HepG2 (cell line): ENCODE measurements around the gene MOGAT3. TPM values are rescaled to one million over a fixed set of nuclear protein-coding genes. Genes with fewer than 3 reads are reported as not detected.

ENCODE experiments used
- ADNP ChIP-seq: sonication (generic); formaldehyde crosslinking; IDR thresholded peaks from 2 replicates; pipeline ENCODE4 v1.4.0; 2020; ENCODE audit warnings: missing genetic modification reagents
- IKZF5 ChIP-seq: IDR thresholded peaks from 2 replicates; pipeline ENCODE4 v1.6.1; 2018; ENCODE audit warnings: missing genetic modification reagents, mild to moderate bottlenecking, missing compliant biosample characterization
- PLRG1 ChIP-seq: fragments of 450-650 bp; conservative IDR thresholded peaks from 2 replicates; pipeline ENCODE4 v1.6.1; 2016
- RELA ChIP-seq: sonication (generic); formaldehyde crosslinking; IDR thresholded peaks from 2 replicates; pipeline ENCODE4 v1.4.0; 2020; ENCODE audit warnings: missing genetic modification reagents
- RXRB ChIP-seq: IDR thresholded peaks from 2 replicates; pipeline ENCODE4 v1.6.1; 2016; ENCODE audit warnings: borderline replicate concordance, missing genetic modification reagents, missing compliant biosample characterization
- THAP8 ChIP-seq: sonication (generic); formaldehyde crosslinking; IDR thresholded peaks from 2 replicates; pipeline ENCODE4 v1.5.1; 2020; ENCODE audit warnings: missing genetic modification reagents, mild to moderate bottlenecking, borderline replicate concordance
- ZEB1 ChIP-seq: IDR thresholded peaks from 2 replicates; pipeline ENCODE4 v1.6.1; 2012; ENCODE audit warnings: mild to moderate bottlenecking, low read depth, inconsistent platforms; ENCODE audit not compliant: insufficient replicate concordance
- ZNF143 ChIP-seq: sonication (generic); formaldehyde crosslinking; IDR thresholded peaks from 2 replicates; pipeline ENCODE4 v1.4.0; 2020; ENCODE audit warnings: missing genetic modification reagents
- ZNF337 ChIP-seq: sonication (generic); formaldehyde crosslinking; IDR thresholded peaks from 2 replicates; pipeline ENCODE4 v1.5.1; 2020; ENCODE audit warnings: missing genetic modification reagents, low read depth, mild to moderate bottlenecking, borderline replicate concordance
- ZNF382 ChIP-seq: sonication (generic); formaldehyde crosslinking; IDR thresholded peaks from 2 replicates; pipeline ENCODE4 v1.5.0; 2020; ENCODE audit warnings: missing genetic modification reagents, mild to moderate bottlenecking, borderline replicate concordance
- ZNF503 ChIP-seq: sonication (generic); formaldehyde crosslinking; IDR thresholded peaks from 2 replicates; pipeline ENCODE4 v1.4.0; 2020; ENCODE audit warnings: missing genetic modification reagents
- ZNF512 ChIP-seq: sonication (generic); formaldehyde crosslinking; IDR thresholded peaks from 2 replicates; pipeline ENCODE4 v1.4.0; 2020; ENCODE audit warnings: mild to moderate bottlenecking, missing genetic modification reagents
- ZNF558 ChIP-seq: sonication (generic); formaldehyde crosslinking; IDR thresholded peaks from 2 replicates; pipeline ENCODE4 v1.9.0; 2022; ENCODE audit warnings: mild to moderate bottlenecking, missing genetic modification reagents, borderline replicate concordance
- ZNF572 ChIP-seq: sonication (generic); formaldehyde crosslinking; IDR thresholded peaks from 2 replicates; pipeline ENCODE4 v1.5.1; 2020; ENCODE audit warnings: mild to moderate bottlenecking, missing genetic modification reagents
- ZNF660 ChIP-seq: sonication (generic); formaldehyde crosslinking; IDR thresholded peaks from 2 replicates; pipeline ENCODE4 v1.5.1; 2020; ENCODE audit warnings: mild to moderate bottlenecking, low read depth, missing genetic modification reagents, borderline replicate concordance
- ZNF749 ChIP-seq: sonication (generic); formaldehyde crosslinking; IDR thresholded peaks from 2 replicates; pipeline ENCODE4 v1.8.0; 2022; ENCODE audit warnings: mild to moderate bottlenecking, missing genetic modification reagents, moderate library complexity, borderline replicate concordance
- polyA plus RNA-seq, 8 experiments: library from polyadenylated mRNA; depleted of rRNA in 3 of 8; stranded (reverse) in 7 of 8; unstranded in 1 of 8; fragments of >200 nt; fragmentation: Illumina TruSeq in 4 of 8; extraction: Trizol in 4 of 8; gene quantifications; 2 replicates each; pipeline versions ENCODE4 v1.2.1 to v1.2.3, GENCODE V29; 2011 to 2016; ENCODE audit warnings: low read depth in 4 of 8, missing spikeins in 1 of 8, mixed read lengths in 1 of 8; ENCODE audit not compliant: insufficient read depth in 1 of 8
- total RNA-seq, 5 experiments: library from RNA; depleted of rRNA; stranded (reverse); fragments of >200 nt; fragmentation: Illumina TruSeq; extraction: Trizol; gene quantifications; 2 replicates each; pipeline ENCODE4 v1.2.3, GENCODE V29; 2016; ENCODE audit warnings: low read depth in 1 of 5
- TF ChIP-seq, protein P1 (sequence below): sonication (generic); formaldehyde crosslinking; IDR thresholded peaks from 2 replicates; pipeline ENCODE4 v1.4.0; 2020; ENCODE audit warnings: missing genetic modification reagents

The MOGAT3 gene
- total and polyA plus RNA-seq, 2 of the 13 experiments (the other 11 are each of a cell fraction or from before 2014, with no cell fraction given) = 22.5 to 30.5 TPM

DNA sequence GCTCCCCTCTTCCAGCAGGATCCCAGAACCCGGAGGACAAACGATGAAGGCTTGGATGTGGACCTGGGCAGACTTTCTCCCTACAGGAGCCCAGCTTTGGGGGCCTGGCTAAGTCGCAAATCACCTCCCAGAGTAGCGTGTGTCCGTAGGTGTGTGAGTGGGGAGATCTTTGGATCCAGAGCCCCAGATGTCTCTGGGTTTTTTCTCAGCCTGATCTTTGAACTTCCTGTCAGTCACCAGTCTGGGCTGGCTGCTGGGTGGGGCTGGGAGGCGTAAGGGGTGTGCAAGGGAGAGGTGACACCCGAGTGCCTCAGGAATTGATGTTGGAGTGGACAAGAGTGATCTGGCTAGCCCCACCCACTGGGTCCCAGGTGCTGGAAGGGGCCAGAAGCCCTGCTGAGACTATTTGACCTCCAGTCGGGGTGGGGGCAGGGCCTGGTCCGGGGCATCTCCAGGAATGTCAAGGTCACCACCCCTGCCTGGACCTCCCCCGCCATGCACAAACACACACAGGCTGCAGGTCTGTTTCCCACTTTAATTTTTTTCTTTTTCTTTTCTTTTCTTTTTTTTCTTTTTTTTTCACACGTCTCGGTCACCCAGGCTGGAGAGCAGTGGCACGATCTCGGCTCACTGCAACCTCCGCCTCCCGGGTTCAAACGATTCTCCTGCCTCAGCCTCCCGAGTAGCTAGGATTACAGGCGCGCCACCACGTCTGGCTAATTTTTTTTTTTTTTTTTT lies at the start of gene MOGAT3 (continued):
- TF ChIP-seq RELA (CRISPR knock-in tag) (peak; percentile 42; the same call in 1 of the 2 replicates), ZNF143 (CRISPR knock-in tag) (no peak), IKZF5 (CRISPR knock-in tag) (peak; percentile 87; the same call in 1 of the 2 replicates), ZNF512 (no peak), ZNF503 (peak; percentile 87; the same call in 1 of the 2 replicates), THAP8 (no peak), ADNP (CRISPR knock-in tag) (no peak), ZEB1 (no peak), ZNF382 (CRISPR knock-in tag) (no peak), ZNF337 (no peak), PLRG1 (no peak), ZNF572 (CRISPR knock-in tag) (no peak), ZNF558 (CRISPR knock-in tag) (no peak; the same call in 1 of the 2 replicates), RXRB (CRISPR knock-in tag) (peak; percentile 89), ZNF660 (no peak), ZNF749 (CRISPR knock-in tag) (no peak)
- TF ChIP-seq, protein P1, sequence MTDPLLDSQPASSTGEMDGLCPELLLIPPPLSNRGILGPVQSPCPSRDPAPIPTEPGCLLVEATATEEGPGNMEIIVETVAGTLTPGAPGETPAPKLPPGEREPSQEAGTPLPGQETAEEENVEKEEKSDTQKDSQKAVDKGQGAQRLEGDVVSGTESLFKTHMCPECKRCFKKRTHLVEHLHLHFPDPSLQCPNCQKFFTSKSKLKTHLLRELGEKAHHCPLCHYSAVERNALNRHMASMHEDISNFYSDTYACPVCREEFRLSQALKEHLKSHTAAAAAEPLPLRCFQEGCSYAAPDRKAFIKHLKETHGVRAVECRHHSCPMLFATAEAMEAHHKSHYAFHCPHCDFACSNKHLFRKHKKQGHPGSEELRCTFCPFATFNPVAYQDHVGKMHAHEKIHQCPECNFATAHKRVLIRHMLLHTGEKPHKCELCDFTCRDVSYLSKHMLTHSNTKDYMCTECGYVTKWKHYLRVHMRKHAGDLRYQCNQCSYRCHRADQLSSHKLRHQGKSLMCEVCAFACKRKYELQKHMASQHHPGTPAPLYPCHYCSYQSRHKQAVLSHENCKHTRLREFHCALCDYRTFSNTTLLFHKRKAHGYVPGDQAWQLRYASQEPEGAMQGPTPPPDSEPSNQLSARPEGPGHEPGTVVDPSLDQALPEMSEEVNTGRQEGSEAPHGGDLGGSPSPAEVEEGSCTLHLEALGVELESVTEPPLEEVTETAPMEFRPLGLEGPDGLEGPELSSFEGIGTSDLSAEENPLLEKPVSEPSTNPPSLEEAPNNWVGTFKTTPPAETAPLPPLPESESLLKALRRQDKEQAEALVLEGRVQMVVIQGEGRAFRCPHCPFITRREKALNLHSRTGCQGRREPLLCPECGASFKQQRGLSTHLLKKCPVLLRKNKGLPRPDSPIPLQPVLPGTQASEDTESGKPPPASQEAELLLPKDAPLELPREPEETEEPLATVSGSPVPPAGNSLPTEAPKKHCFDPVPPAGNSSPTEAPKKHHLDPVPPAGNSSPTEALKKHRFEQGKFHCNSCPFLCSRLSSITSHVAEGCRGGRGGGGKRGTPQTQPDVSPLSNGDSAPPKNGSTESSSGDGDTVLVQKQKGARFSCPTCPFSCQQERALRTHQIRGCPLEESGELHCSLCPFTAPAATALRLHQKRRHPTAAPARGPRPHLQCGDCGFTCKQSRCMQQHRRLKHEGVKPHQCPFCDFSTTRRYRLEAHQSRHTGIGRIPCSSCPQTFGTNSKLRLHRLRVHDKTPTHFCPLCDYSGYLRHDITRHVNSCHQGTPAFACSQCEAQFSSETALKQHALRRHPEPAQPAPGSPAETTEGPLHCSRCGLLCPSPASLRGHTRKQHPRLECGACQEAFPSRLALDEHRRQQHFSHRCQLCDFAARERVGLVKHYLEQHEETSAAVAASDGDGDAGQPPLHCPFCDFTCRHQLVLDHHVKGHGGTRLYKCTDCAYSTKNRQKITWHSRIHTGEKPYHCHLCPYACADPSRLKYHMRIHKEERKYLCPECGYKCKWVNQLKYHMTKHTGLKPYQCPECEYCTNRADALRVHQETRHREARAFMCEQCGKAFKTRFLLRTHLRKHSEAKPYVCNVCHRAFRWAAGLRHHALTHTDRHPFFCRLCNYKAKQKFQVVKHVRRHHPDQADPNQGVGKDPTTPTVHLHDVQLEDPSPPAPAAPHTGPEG (CRISPR knock-in tag) = no peak; the same call in 1 of the 2 replicates
